ENCODE results near the gene LAG3.
A peak's percentile ranks its signal among the peaks of the same experiment; 100 is the strongest.
"Not testable (repeated sequence)": the region's sequence is repeated elsewhere in the genome, so short reads cannot be mapped to it uniquely, and the experiment has no call there.

The LAG3 gene

DNA sequence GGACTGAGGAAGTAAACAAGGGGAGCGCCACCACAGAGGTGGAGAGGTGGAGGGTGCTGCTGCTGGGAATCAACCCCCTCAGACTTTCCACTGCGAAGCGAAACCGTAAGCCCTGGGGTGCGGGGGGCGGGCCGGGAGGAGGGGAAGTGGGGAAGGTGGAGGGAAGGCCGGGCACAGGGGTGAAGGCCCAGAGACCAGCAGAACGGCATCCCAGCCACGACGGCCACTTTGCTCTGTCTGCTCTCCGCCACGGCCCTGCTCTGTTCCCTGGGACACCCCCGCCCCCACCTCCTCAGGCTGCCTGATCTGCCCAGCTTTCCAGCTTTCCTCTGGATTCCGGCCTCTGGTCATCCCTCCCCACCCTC lies at the start of gene LAG3:
LAG3 (plus strand) TSS at position 190 of the 365 bp plus-strand sequence. CDS start 333 bp downstream, outside the sequence.
- peak; percentile 84 for DNase-seq

DNA sequence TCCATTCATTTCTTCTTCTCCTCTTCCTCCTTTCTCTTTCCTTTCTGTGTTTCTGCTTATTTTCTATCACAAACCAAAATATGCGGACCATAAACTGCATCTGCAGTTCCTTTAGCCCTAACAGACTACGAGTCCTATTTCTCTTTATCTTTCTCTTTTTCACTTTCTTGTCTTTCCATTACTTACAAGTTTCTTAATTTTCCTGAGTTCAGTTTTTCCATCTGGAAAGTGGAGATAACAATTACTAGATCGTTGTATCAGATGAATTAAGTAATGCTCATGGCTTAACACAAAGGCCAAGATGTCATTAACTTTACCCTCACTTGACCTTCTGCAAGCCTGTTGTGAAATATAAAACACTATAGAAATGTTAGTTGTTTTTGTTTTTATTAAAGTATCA lies 49.5 kb upstream of the LAG3 start:
- DNase-seq: no peak

DNA sequence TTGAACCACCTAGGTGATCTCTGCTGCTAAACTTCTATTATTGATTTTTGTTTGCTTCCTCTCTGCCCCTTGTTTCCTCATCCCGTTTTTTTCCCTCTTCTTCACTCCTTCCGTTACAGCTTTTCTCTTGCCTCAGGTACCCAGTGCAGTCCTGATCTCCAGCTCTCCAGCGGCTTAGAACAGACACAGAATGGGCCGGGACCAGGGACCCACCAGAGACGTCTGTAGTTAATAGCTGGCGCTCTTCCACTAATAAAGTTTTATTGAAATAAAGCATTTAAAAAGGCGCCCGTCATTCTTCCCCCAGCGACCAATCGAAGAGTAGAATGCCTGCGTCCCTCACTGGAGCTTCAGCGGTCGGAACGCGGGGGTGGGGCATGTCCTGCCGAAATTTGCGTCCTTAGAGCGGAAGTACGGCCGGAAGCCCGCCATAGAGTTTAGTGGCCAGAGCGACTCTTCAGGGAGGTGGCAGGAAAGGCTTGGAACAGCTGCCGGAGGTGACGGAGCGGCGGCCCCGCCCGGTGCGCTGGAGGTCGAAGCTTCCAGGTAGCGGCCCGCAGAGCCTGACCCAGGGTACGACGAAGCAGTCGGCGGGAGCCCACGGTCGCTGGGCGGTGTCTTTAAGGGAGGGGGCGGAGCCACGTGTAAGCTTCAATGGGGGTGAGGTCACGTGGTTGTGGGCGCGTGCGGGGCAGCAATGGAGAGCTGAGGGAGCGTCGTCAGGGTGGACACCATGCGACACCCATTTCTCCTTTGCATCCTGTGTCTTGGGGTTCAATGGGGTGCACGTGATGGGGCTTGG lies 48.5 kb upstream of the LAG3 start, which contains the start of gene COPS7A:
COPS7A (plus strand) TSS at position 440 of the 802 bp plus-strand sequence. CDS start 611 bp downstream, outside the sequence.
- peak; percentile 95 for DNase-seq

DNA sequence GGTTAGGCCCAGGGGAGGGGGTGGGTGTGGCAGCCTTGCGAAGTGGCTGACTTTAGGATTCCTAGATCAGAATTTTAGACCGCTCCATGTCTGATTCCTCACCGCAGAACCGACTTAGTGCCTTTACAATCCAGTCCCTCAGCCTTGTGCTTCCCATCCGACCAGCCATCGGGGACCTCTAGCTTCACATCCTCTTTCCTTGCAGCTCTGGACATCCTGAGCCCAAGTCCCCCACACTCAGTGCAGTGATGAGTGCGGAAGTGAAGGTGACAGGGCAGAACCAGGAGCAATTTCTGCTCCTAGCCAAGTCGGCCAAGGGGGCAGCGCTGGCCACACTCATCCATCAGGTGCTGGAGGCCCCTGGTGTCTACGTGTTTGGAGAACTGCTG lies 47.9 kb upstream of the LAG3 start:
- peak; percentile 70 for DNase-seq

DNA sequence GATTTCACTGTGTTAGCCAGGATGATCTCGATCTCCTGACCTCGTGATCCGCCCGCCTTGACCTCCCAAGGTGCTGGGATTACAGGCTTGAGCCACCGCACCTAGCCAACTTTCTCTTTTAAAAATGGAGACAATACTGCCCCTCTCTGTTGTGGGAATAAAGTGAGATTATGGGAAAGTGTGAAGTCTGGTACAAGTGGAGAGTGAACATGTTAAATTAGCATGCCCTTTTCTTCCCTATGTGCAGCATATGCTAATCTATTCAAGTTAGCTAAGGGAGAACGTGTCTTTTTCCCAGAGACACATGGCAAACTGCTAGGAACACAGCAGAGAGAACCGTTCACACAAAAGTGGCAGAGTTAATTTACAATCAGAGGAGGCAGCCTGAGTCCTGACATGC lies 47.0 kb upstream of the LAG3 start:
- no peak for DNase-seq

DNA sequence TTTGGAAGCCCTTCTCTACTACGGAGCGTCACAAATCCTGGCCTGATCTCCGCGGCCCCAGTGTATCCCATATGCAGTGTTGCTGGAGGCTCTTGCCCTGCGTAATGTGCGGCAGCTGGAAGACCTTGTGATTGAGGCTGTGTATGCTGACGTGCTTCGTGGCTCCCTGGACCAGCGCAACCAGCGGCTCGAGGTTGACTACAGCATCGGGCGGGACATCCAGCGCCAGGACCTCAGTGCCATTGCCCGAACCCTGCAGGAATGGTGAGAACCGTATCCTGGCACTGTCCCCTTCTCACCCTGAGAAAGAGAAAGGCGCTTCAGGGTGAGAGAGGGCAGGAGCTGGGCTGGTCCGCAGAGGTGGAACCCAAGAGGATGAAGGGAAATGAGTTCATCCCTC lies 43.1 kb upstream of the LAG3 start:
- no peak for DNase-seq

DNA sequence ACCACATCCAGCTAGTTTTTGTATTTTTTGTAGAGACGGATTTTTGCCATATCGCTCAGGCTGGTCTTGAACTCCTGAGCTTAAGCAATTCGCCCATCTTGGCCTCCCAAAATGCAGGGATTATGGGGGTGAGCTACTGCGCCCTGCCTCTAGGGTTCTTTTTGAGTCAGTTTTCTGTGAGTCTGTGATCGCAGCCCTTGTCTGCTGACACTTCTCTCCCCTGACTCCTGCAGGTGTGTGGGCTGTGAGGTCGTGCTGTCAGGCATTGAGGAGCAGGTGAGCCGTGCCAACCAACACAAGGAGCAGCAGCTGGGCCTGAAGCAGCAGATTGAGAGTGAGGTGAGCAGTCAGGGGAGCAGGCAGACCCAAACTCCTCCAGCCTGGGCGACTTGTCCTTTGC lies 42.2 kb upstream of the LAG3 start:
- DNase-seq: no peak

DNA sequence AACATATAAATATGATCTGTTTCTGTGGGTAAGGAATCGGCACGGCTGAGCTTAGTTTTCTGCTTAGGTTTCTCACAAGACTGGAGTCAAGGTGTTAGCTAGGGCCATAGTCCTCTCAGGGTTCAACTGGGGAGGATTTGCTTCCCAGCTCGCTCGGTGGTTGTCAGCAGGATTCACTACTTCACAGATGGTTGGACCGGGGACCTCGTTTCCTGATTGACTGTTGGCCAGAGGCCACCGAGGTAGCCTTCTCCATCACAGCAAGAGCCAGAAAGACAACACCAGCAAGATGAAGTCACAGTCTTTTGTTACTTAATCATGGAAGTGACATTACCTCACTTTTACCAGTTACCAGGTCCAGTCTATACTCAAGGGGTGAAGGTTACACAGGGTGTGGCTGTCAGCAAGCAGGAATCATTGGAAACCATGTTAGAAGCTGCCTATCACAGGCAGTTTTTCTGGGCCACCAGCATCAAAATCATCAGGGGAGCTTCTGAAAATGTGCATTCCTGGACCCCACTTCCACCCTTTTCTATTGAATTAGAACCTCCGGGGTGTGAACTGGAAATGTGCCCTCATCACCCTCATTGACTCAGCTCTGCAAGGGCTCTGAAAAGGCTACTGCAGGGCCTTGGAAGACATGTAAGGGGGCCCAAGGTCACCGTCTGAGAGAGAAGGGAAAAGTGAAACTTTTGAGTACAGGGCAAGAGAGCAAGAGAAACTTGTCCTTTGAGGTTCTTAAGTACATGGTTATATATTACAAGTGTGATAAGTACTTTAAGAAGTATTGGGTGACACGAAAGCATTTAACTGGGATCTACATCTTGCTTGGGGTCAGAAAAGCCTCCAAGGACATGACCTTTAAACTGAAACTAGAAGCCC lies 37.6 kb upstream of the LAG3 start:
- DNase-seq: no peak

DNA sequence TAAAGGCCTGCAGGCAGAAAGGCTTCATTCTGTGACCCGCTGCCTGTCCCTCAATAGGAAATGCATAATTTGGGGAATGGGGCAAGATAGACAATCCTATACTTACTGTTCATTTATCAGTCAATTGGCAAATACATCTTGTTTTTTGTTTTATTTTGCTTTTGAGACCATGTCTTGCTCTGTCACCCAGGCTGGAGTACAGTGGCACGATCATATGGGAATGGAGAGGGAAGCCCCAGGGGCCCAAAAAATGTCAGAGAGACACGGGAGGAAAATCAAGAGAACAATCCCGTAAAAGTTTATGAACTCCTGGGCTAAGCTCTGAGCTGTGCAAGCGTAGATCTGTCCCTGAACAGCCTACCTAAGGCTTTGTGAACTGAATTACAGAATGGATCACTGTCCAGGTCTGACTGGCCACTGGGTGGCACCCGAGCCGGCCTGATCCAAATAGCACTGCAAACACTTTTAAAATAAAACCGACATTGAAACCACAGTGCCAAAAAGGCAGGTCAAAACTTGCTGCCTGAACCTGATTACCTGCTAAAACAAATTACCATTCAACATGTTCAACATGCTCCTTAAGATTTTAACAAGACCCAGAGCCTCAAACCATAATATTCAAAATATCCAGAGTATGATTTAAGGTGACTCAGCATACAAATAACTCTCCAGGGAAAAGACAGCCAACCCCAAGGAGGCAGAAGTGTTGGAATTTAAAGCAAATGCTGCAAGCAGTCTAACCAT lies 36.7 kb upstream of the LAG3 start:
- DNase-seq: no peak

DNA sequence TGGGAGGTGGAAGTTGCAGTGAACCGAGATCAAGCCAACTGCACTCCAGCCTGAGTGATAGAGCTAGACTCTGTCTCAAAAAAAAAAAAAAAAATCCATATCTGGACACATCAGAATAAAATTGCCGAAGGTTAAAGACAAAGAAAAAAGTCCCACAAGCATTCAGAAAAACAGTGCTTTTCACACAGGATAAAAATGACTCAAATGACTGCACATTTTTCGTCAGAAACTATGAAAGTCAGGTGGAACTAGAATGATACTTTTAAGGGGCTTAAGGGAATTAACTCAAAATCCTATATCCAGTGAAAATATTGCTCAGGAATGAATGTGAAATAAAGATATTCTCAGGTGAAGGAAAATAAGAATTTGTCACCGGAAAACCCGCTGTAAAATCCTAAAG lies 35.6 kb upstream of the LAG3 start:
- DNase-seq: no peak

DNA sequence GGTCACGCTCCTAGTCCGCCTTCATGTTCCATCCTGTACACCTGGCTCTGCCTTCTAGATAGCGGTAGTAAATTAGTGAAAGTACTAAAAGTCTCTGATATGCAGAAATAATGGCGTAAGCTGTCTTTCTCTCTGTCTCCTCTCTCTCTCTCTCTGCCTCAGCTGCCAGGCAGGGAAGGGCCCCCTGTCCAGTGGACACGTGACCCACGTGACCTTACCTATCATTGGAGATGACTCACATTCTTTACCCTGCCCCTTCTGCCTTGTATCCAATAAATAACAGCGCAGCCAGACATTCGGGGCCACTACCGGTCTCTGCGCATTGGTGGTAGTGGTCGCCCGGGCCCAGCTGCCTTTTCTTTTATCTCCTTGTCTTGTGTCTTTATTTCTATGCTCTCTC lies 30.2 kb upstream of the LAG3 start:
- DNase-seq: not testable (repeated sequence)

DNA sequence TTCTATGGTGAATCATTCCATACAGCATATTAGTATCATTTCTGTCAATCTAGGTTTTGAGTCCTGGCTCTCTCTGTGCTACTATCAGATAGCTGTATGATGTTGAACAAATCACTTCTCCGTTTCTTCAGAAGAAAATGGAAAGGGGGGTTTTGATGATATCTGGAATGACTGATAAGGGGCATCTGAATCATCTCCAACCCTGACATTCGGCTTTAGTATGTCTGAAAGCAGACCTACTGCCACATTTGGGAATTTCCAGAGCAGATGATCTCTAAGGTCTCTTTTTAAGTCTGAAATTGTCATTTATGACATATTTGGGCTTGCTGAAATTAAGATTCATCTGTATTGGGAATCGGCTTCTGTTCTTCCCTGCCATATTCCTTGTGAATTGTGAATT lies 29.5 kb upstream of the LAG3 start:
- DNase-seq: no peak

DNA sequence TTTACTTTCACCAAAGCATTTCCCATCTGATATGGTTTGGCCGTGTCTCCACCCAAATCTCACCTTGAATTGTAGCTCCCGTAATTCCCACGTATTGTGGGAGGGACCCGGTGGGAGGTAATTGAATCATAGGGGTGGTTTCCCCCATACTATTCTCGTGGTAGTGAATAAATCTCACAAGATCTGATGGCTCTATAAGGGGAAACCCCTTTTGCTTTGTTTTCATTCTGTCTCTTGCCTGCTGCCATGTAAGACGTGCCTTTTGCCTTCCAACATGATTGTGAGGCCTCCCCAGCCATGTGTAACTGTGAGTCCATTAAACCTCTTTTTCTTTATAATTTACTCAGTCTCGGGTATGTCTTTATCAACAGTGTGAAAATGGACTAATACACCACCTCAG lies 29.0 kb upstream of the LAG3 start:
- DNase-seq: not testable (repeated sequence)

DNA sequence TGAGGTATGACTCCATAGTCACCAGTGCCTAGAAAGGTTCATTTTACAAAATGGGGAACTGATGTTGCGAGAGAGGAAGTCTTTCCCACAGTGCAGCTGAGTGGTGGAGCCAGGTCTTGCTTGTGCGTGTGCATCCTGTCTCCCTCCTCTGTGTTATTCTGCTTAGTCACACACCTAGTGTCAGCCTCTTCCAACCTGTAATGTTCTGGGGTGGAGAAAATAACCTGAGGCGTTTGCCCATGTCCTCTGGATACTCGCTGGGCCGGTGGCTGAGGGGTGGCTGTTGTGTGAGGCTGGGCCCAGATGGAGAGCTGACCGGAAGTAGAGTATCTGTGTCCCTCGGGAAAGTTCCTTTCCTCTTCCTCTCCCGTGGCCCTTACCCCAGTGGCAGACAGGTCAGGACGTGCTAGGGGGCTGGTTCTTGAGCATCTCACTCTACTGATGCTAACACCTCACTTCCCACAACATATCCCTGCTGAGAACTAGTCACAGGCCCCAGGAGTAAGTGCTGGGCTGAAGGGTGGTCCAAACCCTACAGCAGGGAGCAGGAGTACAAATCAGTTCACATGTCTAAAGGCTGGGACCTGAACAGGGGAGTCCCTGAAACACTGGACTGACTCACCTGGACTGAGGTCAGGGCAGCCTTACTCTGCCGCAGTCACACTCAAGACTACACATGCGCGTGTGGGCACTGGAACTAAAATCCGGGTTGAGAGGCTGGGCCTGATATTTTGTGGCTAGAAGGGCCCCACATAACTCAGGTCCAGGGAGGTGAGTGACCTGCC lies 26.4 kb upstream of the LAG3 start:
- DNase-seq: no peak

DNA sequence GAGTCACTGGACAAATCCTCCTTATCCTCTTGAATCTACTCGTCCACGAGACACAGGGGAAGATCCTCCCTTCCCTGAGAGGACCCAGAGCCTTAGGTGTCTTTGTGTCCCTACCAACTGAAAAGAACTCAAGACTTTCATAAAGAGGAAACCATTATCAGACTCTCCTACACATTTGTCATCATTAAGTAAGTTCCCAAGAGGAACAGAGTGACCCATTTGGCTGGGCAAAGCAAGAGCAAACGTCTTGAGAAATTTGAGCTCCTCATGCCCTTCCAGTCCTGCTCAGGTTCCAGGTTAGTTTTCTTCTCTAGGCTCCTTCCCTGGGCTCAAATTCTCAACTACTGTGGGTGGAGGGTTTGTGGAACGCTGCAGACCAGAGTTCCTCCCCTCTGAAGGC lies 25.1 kb upstream of the LAG3 start:
- no peak for DNase-seq

DNA sequence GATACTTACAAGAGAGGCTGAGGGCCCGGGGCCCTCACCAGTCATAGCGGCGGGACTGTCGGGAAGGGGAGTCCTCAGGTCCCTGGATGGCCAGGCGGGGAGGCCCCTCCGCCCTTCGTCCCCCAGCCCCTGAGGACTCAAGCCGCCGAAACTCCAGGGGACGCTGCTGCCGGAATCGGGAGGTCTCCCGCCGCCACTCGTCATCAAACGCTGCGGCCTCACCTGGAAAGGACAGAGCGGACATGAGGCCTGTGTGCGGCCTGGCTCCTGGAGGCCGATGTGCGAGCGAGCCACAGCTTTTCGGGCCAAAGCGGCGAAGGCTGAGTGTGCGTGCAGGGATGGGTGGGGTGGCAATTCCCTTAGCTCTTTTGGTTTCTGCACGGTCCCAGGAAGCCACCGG lies 23.6 kb upstream of the LAG3 start:
- no peak for DNase-seq

DNA sequence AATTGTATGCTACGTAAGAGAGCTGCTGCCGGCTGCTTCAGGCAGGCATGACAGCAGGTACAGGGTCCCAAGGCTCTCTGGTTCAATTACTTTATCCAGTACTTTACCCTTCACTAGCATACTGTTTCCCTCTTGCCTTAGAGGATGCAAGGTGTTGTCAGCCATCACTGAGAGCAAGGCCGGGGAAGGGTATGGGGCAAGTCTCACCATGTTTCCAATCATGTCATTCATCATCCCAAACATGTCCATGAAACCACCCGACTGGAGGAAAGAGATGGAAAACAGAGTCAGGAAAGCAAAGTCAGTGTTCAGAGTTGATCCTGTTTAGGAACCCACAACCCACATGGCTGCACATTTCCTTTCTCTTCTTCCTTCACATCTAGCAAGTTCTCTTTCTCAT lies 21.8 kb upstream of the LAG3 start:
- DNase-seq: no peak

DNA sequence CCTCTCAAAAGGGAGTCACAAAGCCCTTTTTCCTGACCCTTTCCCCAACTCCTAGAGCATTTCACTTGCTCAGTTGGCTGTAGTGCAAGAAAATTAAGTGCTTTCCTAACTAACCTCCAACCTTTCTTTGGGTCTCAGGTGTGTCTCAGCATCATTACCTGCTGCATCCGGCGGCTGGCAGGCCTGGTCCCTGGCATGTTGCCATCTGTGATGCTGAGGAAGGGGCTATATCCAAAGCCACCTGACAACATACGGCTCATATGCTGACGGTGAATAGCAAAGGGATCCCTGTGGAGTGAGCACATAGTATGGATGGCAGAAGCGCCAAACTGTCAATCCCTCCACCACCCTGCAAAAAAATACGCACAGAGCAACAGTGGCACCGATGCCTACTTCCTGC lies 20.6 kb upstream of the LAG3 start:
- DNase-seq: no peak

DNA sequence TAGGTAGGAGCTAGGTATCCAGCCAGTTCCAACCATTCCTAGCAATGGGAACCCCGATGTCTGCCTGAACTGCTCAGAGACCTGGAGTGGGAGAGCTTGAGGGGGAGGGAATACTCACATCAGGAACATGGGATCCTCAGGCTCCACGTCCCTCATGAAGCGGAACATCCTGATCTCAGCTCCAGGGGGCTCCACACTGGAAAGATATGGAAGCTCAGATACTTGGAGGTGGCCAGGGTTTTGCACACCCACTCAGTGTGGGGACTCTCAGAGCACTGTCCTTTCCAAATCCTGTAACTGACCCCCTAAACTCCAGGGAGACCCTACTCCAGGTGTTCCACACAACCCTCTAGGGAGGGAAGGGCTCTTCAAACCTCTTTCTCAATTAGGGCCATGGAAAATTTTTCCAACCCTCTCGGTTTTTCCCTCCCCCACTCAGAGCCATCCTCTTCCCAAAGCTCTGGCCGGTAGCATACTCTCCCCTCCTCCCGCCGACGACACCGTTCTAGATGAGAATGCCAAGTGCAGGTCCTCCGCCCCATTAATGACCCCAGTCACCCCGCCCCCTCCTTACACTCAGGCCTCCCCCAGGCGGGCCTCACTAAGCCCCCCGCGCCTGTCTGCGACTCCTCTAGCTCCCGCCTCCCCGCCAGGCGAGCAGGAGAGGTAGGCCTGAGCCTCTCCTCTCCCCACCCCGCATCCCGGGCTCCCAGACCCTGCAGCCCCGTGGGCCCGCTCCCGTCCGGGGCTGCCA lies 20.0 kb upstream of the LAG3 start:
- no peak for DNase-seq

DNA sequence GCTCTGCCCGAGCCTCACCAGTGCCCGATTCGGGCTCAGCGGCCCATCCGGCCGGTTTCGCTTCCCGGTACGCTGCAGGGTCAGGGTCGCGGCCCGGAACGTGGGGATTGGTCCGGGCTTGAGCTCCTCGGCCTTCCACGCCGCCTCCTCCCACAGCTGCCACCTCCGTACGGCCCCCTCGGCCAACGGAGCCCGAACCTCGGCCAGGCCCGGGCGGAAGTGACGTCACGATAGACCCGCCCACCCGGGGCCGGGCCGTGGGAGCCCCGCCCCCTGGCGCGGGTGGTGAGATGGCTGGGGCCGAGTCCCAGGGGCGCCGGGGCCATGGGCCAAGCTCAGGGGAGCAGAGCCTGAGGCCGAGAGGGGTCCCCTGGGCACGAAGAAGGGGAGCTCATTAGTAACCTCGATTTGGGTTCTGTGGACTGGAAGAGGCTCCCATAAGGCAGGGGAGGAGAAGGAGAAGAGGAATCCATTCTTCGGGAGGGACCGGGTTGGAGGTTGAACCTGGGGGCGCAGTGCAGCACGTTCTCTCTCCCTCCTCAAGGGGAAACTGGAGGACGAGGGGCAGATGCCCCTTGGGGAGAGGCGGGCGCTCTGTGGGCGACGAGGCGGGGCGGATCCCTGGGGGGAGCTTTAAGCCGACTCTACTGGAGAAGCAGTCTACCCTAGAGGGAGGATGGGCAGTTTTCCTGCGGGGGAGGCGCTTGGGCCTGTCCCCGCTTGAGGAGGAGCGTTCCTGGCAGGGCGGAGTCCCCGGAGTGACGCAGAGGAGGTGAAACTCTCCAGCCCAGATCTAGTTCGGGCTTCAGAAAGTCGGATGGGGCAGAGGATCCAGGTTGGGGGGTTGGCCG lies 19.2 kb upstream of the LAG3 start, which contains the start of gene MLF2:
MLF2 (minus strand) TSS at position 221 of the 851 bp plus-strand sequence. CDS start 807 bp downstream, outside the sequence.
- peak; percentile 99 for DNase-seq

Data from activated CD8-positive, alpha-beta memory T cell treated with anti-CD3 and anti-CD28 coated beads, Interleukin-2, amount 50 U/mL, for 48 hours (primary cell).